HCT116 (cell line): Measurements from ENCODE around the gene CUX1. TPM values are rescaled to one million over a fixed set of nuclear protein-coding genes. Genes with fewer than 3 reads are reported as not detected.

Source experiments
- ATAC-seq: fragments of 200-7000 bp; cut with Tn5 transposase; 2 replicates; pipeline ENCODE4 v1.9.1; 2020; ENCODE audit warnings: mild to moderate bottlenecking, moderate library complexity
- BruUV-seq: library from RNA; stranded (reverse); fragments of 400-500 nt; replicated peaks from 2 replicates; lab custom pipeline; 2021; lab: Mats Ljungman, UMichigan
- CTCF ChIA-PET: fragments of 300-600 bp; sonication (Branson Sonifier 250); formaldehyde crosslinking; loops from one replicate; lab custom pipeline; 2021; ENCODE audit warnings: antibody characterized with exemption; lab: Charles Lee
- POLR2A ChIA-PET: fragments of 300-600, 350-600 bp; sonication (Branson Sonifier 250); formaldehyde crosslinking; loops from one replicate; lab custom pipeline; 2021; ENCODE audit warnings: antibody characterized with exemption; lab: Charles Lee
- RAD21 ChIA-PET, 2 experiments: fragments of 300-600 bp; sonication (Branson Sonifier 250); formaldehyde crosslinking; loops; one replicate each; lab custom pipeline; 2023; ENCODE audit warnings: low total read pairs in 2 of 2; ENCODE audit not compliant: uncharacterized antibody in 2 of 2, unreplicated experiment in 2 of 2, low non-redundant PET in 1 of 2; lab: Charles Lee
- DNase-seq: peaks from one replicate; pipeline ENCODE4 v3.0.0-alpha.2; 2010; ENCODE audit warnings: low read depth, low spot score
- H2AFZ ChIP-seq: fragments of 200-600 bp; shearing (Covaris generic), sonication (generic); 2 replicates; pipeline ENCODE4 v1.6.1; 2017; ENCODE audit warnings: low read depth, mixed run types, mixed read lengths, antibody characterized with exemption, low read length; ENCODE audit not compliant: poor library complexity, severe bottlenecking
- H3K27ac ChIP-seq: 2 replicates; pipeline ENCODE4 v1.5.1; 2012; ENCODE audit warnings: low read depth, low read length
- H3K27me3 ChIP-seq: fragments of 200-600 bp; sonication (generic); 2 replicates; pipeline ENCODE4 v1.6.1; 2016; ENCODE audit warnings: mixed run types, low read length, mixed read lengths; ENCODE audit not compliant: insufficient read depth
- H3K36me3 ChIP-seq, 2 experiments: fragments of 200-500 bp in 1 of 2; fragments of 200-600 bp in 1 of 2; sonication (Bioruptor generic) in 1 of 2; sonication (generic) in 1 of 2; 2 replicates each; pipeline versions ENCODE4 v1.5.1 to v1.6.1; 2014 to 2016; ENCODE audit warnings: low read length in 2 of 2, inconsistent platforms in 1 of 2, mixed read lengths in 1 of 2, mixed run types in 1 of 2; ENCODE audit not compliant: insufficient read depth in 2 of 2, control insufficient read depth in 1 of 2
- H3K4me1 ChIP-seq, 2 experiments: fragments of 200-600 bp in 1 of 2; sonication (generic) in 1 of 2; 2 replicates each; pipeline versions ENCODE4 v1.5.1 to v1.6.1; 2012 to 2017; ENCODE audit warnings: low read length in 2 of 2, inconsistent platforms in 1 of 2, mild to moderate bottlenecking in 1 of 2, mixed read lengths in 1 of 2, mixed run types in 1 of 2, moderate library complexity in 1 of 2; ENCODE audit not compliant: insufficient read depth in 2 of 2, control insufficient read depth in 1 of 2
- H3K4me2 ChIP-seq: fragments of 200-600 bp; sonication (generic); 2 replicates; pipeline ENCODE4 v1.6.1; 2017; ENCODE audit warnings: mixed run types, low read length, mixed read lengths
- H3K4me3 ChIP-seq, 2 experiments: fragments of 200-600 bp in 1 of 2; sonication (generic) in 1 of 2; replicated peaks in 1 of 2; 2 replicates each; pipeline ENCODE4 v1.5.1; 2011 to 2016; ENCODE audit warnings: low read length in 2 of 2, control low read depth in 1 of 2, low read depth in 1 of 2, mild to moderate bottlenecking in 1 of 2, mixed read lengths in 1 of 2, mixed run types in 1 of 2
- H3K79me2 ChIP-seq: fragments of 200-600 bp; sonication (generic); 2 replicates; pipeline ENCODE4 v1.6.1; 2017; ENCODE audit warnings: mild to moderate bottlenecking, mixed run types, low read length, moderate library complexity, mixed read lengths; ENCODE audit not compliant: insufficient read depth
- H3K9ac ChIP-seq: fragments of 200-600 bp; sonication (generic); 2 replicates; pipeline ENCODE4 v1.6.1; 2016; ENCODE audit warnings: low read length, mixed read lengths
- H3K9me2 ChIP-seq: fragments of 200-600 bp; sonication (generic), shearing (Covaris generic); 2 replicates; pipeline ENCODE4 v1.6.1; 2017; ENCODE audit warnings: mixed run types, mild to moderate bottlenecking, moderate library complexity; ENCODE audit not compliant: insufficient read depth
- H3K9me3 ChIP-seq, 2 experiments: fragments of 200-500 bp in 1 of 2; fragments of 200-600 bp in 1 of 2; sonication (Bioruptor generic) in 1 of 2; sonication (generic) in 1 of 2; 2 replicates each; pipeline ENCODE4 v1.6.1; 2014 to 2017; ENCODE audit warnings: low read length in 2 of 2, mixed read lengths in 2 of 2, inconsistent platforms in 1 of 2, low read depth in 1 of 2, mild to moderate bottlenecking in 1 of 2, mixed run types in 1 of 2, moderate library complexity in 1 of 2; ENCODE audit not compliant: control insufficient read depth in 1 of 2, insufficient read depth in 1 of 2
- H4K20me1 ChIP-seq: fragments of 200-600 bp; sonication (generic), shearing (Covaris generic); 2 replicates; pipeline ENCODE4 v1.6.1; 2017; ENCODE audit warnings: mixed run types, mild to moderate bottlenecking, moderate library complexity; ENCODE audit not compliant: insufficient read depth
- ATF3 ChIP-seq: IDR thresholded peaks from 2 replicates; pipeline ENCODE4 v1.6.1; 2012
- CBX3 ChIP-seq: IDR thresholded peaks from 2 replicates; pipeline ENCODE4 v1.6.1; 2012; ENCODE audit warnings: low read depth
- CEBPB ChIP-seq: IDR thresholded peaks from 2 replicates; pipeline ENCODE4 v1.6.1; 2012; ENCODE audit warnings: low read depth
- EGR1 ChIP-seq: IDR thresholded peaks from 2 replicates; pipeline ENCODE4 v1.6.1; 2012; ENCODE audit warnings: low read depth
- ELF1 ChIP-seq: IDR thresholded peaks from 2 replicates; pipeline ENCODE4 v1.6.1; 2012; ENCODE audit warnings: low read depth, borderline replicate concordance
- EZH2 ChIP-seq: fragments of 200-600 bp; sonication (generic); IDR thresholded peaks from 2 replicates; pipeline ENCODE4 v1.6.1; 2017; ENCODE audit warnings: antibody characterized with exemption, mixed run types
- EZH2phosphoT487 ChIP-seq: fragments of 200-600 bp; IDR thresholded peaks from 2 replicates; pipeline ENCODE4 v1.6.1; 2018; ENCODE audit warnings: antibody characterized with exemption, borderline replicate concordance
- FOSL1 ChIP-seq: IDR thresholded peaks from 2 replicates; pipeline ENCODE4 v1.6.1; 2012; ENCODE audit warnings: low read depth
- JUND ChIP-seq: IDR thresholded peaks from 2 replicates; pipeline ENCODE4 v1.6.1; 2012
- MAX ChIP-seq: IDR thresholded peaks from 2 replicates; pipeline ENCODE4 v1.6.1; 2012
- POLR2A ChIP-seq: IDR thresholded peaks from 2 replicates; pipeline ENCODE4 v1.7.0; 2011; ENCODE audit warnings: borderline replicate concordance; ENCODE audit not compliant: insufficient read depth, insufficient read length; ENCODE audit errors: extremely low read depth
- POLR2AphosphoS5 ChIP-seq: IDR thresholded peaks from 2 replicates; pipeline ENCODE4 v1.6.1; 2011; ENCODE audit warnings: mild to moderate bottlenecking, low read depth, low read length, moderate library complexity
- RAD21 ChIP-seq: IDR thresholded peaks from 2 replicates; pipeline ENCODE4 v1.6.1; 2012; ENCODE audit warnings: low read depth, mild to moderate bottlenecking
- SIN3A ChIP-seq: IDR thresholded peaks from 2 replicates; pipeline ENCODE4 v1.6.1; 2012; ENCODE audit warnings: low read depth
- SP1 ChIP-seq: IDR thresholded peaks from 2 replicates; pipeline ENCODE4 v1.6.1; 2012; ENCODE audit warnings: low read depth
- SRF ChIP-seq: IDR thresholded peaks from 2 replicates; pipeline ENCODE4 v1.6.1; 2012; ENCODE audit warnings: low read depth
- TCF7L2 ChIP-seq: IDR thresholded peaks from 2 replicates; pipeline ENCODE4 v1.7.0; 2011; ENCODE audit warnings: borderline replicate concordance, inconsistent platforms; ENCODE audit not compliant: insufficient read depth, insufficient read length; ENCODE audit errors: extremely low read depth
- YY1 ChIP-seq: IDR thresholded peaks from 2 replicates; pipeline ENCODE4 v1.6.1; 2011; ENCODE audit warnings: low read length, low read depth, moderate library complexity, mild to moderate bottlenecking; ENCODE audit not compliant: insufficient replicate concordance; ENCODE audit errors: extremely low read depth
- ZBTB33 ChIP-seq: IDR thresholded peaks from 2 replicates; pipeline ENCODE4 v1.6.1; 2011; ENCODE audit warnings: mild to moderate bottlenecking, low read length, moderate library complexity; ENCODE audit not compliant: insufficient replicate concordance; ENCODE audit errors: extremely low read depth
- ZFX ChIP-seq: fragments of 450-650 bp; IDR thresholded peaks from 2 replicates; pipeline ENCODE4 v1.6.1; 2017
- intact Hi-C: fragments of 100-400 bp; cut with micrococcal nuclease; formaldehyde crosslinking; loops from 2 replicates; pipeline ENCODE4 v1.10.0; 2022
- total RNA-seq: library from RNA; stranded (reverse); gene quantifications from one replicate; pipeline ENCODE4 v1.2.1, GENCODE V29; 2021; ENCODE audit not compliant: unreplicated experiment

Gene CUX1
- total RNA-seq, 1 experiment from 2014 or later: 68.9 TPM

GRCh38 chr7:101999393-101999792 lies 182.0 kb downstream of the CUX1 start:
- Histone ChIP-seq H4K20me1 (no peaks in the 10 kb centered on the region), H2AFZ (no peak overlapping the region), H3K9me3 (no peaks in the 10 kb centered on the region), H3K4me3 (no peak overlapping the region), H3K36me3 (no peaks in the 10 kb centered on the region), H3K9me2 (no peaks in the 10 kb centered on the region), H3K27me3 (no peaks in the 10 kb centered on the region), H3K79me2 (0 out of 2 replicates have a peak, but pooled peaks cover 5% of the 10 kb centered on the region), H3K9ac (no peak overlapping the region), H3K4me1 (peaks cover 2 to 15% of the 10 kb centered on the region in 2 experiments; a peak in 3 of 4 replicates), H3K4me2 (no peak overlapping the region), H3K27ac (no peak overlapping the region)
- RAD21 ChIA-PET: no interaction called here
- CTCF ChIA-PET: no interaction called here
- no TSS peak for BruUV-seq
- ATAC-seq: no peak
- TF ChIP-seq YY1 (no peak), FOSL1 (no peak), CBX3 (no peak), EGR1 (no peak), EZH2phosphoT487 (no peak), TCF7L2 (no peak), EZH2 (no peak), POLR2AphosphoS5 (no peak), CEBPB (no peak), ATF3 (no peak)
- no peak for DNase-seq
- intact Hi-C loops: no loop called here
- POLR2A ChIA-PET: interaction anchor here (0.6 kb wide), 1 partner anchor 48 kb away, joined by 3 read pairs; no protein-coding TSS in a partner anchor

GRCh38 chr7:102000123-102000522 lies 182.7 kb downstream of the CUX1 start:
- Histone ChIP-seq H3K4me2 (no peak overlapping the region), H3K9me3 (no peaks in the 10 kb centered on the region), H2AFZ (no peak overlapping the region), H3K4me3 (no peak overlapping the region), H3K27me3 (no peaks in the 10 kb centered on the region), H3K9ac (no peak overlapping the region), H3K4me1 (peaks cover 2 to 17% of the 10 kb centered on the region in 2 experiments; a peak in 3 of 4 replicates), H3K27ac (no peak overlapping the region), H3K36me3 (no peaks in the 10 kb centered on the region), H4K20me1 (no peaks in the 10 kb centered on the region), H3K9me2 (no peaks in the 10 kb centered on the region), H3K79me2 (0 out of 2 replicates have a peak, but pooled peaks cover 5% of the 10 kb centered on the region)
- no peak for TF ChIP-seq ELF1
- no peak for TF ChIP-seq JUND
- TF ChIP-seq CEBPB: no peak
- no peak for TF ChIP-seq YY1
- TF ChIP-seq RAD21: no peak
- TF ChIP-seq SRF: no peak
- no peak for TF ChIP-seq SP1
- TF ChIP-seq MAX: no peak
- no peak for TF ChIP-seq ZFX
- TF ChIP-seq ATF3: no peak
- TF ChIP-seq POLR2A: no peak
- TF ChIP-seq FOSL1: no peak
- no peak for TF ChIP-seq ZBTB33
- TF ChIP-seq EZH2phosphoT487: no peak
- TF ChIP-seq SIN3A: no peak
- no peak for TF ChIP-seq EGR1
- ChIA-PET RAD21 (no interaction called here), POLR2A (no interaction called here), CTCF (no interaction called here)
- intact Hi-C loops: no loop called here
- no peak for ATAC-seq
- DNase-seq: no peak
- no TSS peak for BruUV-seq
